Neural crest cell (in vitro differentiated cells): ENCODE measurements around the gene LHFPL2. TPM values are rescaled to one million over a fixed set of nuclear protein-coding genes. Genes with fewer than 3 reads are reported as not detected.

Experiments
- DNase-seq: peaks from one replicate; pipeline ENCODE4 v3.0.0; 2021; ENCODE audit warnings: low read depth, mixed read lengths, low spot score
- H3K27ac Mint-ChIP-seq: one replicate; pipeline ENCODE4 v1.8.0; 2021; ENCODE audit warnings: mild to moderate bottlenecking, mixed read lengths; ENCODE audit not compliant: unreplicated experiment
- H3K27me3 Mint-ChIP-seq: 2 replicates; pipeline ENCODE4 v1.8.0; 2021; ENCODE audit warnings: low read depth, mild to moderate bottlenecking, mixed read lengths
- H3K36me3 Mint-ChIP-seq: 2 replicates; pipeline ENCODE4 v1.8.0; 2021; ENCODE audit warnings: low read depth, mild to moderate bottlenecking, mixed read lengths
- H3K4me1 Mint-ChIP-seq: 2 replicates; pipeline ENCODE4 v1.8.0; 2021; ENCODE audit warnings: mixed read lengths
- H3K4me3 Mint-ChIP-seq: one replicate; pipeline ENCODE4 v1.8.0; 2021; ENCODE audit warnings: mild to moderate bottlenecking, mixed read lengths
- H3K9me3 Mint-ChIP-seq: 2 replicates; pipeline ENCODE4 v1.8.0; 2021; ENCODE audit warnings: mixed read lengths
- total RNA-seq: library from RNA; stranded (reverse); gene quantifications from 2 replicates; pipeline ENCODE4 v1.2.1, GENCODE V29; 2021
- TF ChIP-seq, protein P1 (sequence below): fragments of 200-600 bp; sonication (generic); conservative IDR thresholded peaks from 2 replicates; pipeline ENCODE4 v1.5.0; 2021; ENCODE audit warnings: antibody characterized with exemption, mild to moderate bottlenecking

The LHFPL2 gene
- total RNA-seq, 1 donor from 2014 or later, result 15.0 TPM

DNA sequence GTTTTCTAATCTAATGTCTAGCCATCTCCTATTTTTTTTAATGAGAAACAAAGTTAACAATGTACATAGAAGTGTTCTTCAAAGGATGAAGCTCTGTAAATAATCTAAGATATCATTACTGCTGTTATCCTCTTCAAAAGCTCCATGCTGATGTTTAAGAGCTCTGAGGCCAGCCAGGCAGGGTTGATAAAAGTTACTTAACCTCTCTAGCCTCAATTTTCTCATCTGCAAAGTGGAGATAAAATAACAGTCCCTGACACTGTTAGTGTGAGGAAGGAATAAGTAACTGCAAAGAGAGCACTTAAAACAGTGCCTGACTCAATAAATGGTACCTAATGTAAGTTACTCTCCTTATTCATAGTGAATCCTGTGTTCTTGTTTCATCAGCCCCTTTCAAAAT lies 60.1 kb downstream of the LHFPL2 start:
- H3K27me3 Mint-ChIP-seq, result no peaks in the 10 kb centered on the region
- H3K36me3 Mint-ChIP-seq, result peaks cover 10% of the 10 kb centered on the region
- no peak overlapping the region for H3K4me3 Mint-ChIP-seq
- TF ChIP-seq, protein P1, sequence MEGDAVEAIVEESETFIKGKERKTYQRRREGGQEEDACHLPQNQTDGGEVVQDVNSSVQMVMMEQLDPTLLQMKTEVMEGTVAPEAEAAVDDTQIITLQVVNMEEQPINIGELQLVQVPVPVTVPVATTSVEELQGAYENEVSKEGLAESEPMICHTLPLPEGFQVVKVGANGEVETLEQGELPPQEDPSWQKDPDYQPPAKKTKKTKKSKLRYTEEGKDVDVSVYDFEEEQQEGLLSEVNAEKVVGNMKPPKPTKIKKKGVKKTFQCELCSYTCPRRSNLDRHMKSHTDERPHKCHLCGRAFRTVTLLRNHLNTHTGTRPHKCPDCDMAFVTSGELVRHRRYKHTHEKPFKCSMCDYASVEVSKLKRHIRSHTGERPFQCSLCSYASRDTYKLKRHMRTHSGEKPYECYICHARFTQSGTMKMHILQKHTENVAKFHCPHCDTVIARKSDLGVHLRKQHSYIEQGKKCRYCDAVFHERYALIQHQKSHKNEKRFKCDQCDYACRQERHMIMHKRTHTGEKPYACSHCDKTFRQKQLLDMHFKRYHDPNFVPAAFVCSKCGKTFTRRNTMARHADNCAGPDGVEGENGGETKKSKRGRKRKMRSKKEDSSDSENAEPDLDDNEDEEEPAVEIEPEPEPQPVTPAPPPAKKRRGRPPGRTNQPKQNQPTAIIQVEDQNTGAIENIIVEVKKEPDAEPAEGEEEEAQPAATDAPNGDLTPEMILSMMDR, result no peak
- peaks cover 4% of the 10 kb centered on the region for H3K9me3 Mint-ChIP-seq
- no peak for DNase-seq
- H3K27ac Mint-ChIP-seq, result no peak overlapping the region
- H3K4me1 Mint-ChIP-seq, result peaks cover 31% of the 10 kb centered on the region

DNA sequence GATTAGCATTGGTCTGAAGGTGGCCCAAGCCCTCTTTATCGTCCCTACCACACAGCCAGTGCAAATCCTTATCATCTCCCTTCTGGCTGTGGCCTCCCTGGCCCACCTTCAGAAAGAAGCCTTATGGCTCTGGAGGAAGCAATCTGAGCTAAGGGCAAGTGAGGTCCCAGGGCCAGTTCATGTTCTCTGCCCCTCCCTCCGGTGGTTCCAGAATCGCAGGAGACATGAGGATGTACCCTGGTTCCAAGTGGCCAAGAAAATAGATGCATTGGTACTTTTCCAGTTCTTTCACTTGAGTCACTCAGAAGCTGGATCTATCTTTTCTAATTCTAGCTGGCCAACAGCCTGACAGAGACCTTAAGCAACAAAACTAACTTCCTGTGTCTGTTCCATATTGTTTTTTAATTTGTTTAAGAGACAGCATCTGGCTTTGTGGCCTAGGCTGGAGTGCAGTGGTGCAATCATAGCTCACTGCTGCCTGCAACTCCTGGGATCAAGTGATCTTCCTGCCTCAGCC lies 60.7 kb downstream of the LHFPL2 start:
- Mint-ChIP-seq H3K9me3 (peaks cover 4% of the 10 kb centered on the region), H3K27ac (no peak overlapping the region), H3K4me3 (no peak overlapping the region), H3K27me3 (no peaks in the 10 kb centered on the region), H3K36me3 (peaks cover 10% of the 10 kb centered on the region), H3K4me1 (peaks cover 25% of the 10 kb centered on the region)
- DNase-seq, result no peak
- TF ChIP-seq, protein P1, result no peak

DNA sequence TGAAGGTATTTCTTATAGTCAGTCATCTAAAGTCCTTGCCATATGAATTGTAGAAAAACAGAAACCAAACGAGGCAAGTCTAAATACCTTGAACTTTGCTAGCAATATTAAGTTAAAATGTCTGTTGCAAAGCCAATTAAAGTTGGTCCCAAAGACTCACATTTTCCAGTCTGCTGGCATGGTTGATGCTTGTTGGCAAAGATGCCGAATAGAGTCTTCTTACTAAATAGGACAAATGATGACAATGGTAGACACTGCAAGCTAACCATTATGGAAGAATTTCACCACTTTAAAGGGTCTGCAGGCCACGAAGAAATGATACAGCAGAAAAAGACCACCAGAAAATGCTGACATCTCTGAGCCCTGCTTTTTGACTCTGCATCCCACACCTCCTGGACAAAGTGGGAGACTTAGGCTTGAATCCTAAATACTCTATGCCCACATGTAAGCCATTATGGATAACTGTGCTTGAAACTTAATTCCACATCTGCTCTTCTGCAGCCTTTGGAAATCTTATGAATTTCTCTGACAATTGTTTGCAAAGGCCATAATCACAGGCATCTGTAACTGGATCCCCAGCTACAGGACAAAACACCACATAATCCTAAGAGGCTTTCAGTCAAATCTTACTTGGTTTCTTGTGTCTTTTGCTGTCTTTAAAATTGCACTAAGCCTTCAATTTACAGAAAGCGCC lies 61.3 kb downstream of the LHFPL2 start:
- Mint-ChIP-seq H3K27ac (no peak overlapping the region), H3K4me1 (peaks cover 19% of the 10 kb centered on the region), H3K9me3 (peaks cover 7% of the 10 kb centered on the region), H3K4me3 (no peak overlapping the region), H3K36me3 (peaks cover 10% of the 10 kb centered on the region), H3K27me3 (no peaks in the 10 kb centered on the region)
- DNase-seq, result no peak
- TF ChIP-seq, protein P1, result no peak

DNA sequence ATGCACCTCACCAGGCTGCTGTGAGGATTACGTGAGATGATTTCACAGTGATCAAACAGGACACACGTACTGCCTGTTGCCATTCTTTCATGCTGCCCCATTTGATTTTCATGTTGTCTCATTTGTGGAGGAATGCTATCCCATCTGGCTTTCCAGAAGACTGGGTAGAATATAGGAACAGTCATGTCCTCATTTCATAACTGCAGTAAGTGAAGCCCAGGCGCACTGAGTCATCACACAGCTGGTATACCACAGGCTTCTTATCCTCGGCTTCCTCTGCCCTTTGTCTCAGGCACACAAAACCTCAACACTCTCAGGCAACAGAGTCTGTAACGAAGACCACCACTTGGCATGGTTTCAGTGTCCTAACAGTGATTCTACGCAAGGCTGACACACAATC lies 62.3 kb downstream of the LHFPL2 start:
- TF ChIP-seq, protein P1, result no peak
- Mint-ChIP-seq H3K4me3 (no peak overlapping the region), H3K9me3 (peaks cover 10% of the 10 kb centered on the region), H3K4me1 (peaks cover 10% of the 10 kb centered on the region), H3K27ac (peak overlapping the region; percentile 78), H3K27me3 (no peaks in the 10 kb centered on the region), H3K36me3 (peaks cover 13% of the 10 kb centered on the region)
- no peak for DNase-seq

DNA sequence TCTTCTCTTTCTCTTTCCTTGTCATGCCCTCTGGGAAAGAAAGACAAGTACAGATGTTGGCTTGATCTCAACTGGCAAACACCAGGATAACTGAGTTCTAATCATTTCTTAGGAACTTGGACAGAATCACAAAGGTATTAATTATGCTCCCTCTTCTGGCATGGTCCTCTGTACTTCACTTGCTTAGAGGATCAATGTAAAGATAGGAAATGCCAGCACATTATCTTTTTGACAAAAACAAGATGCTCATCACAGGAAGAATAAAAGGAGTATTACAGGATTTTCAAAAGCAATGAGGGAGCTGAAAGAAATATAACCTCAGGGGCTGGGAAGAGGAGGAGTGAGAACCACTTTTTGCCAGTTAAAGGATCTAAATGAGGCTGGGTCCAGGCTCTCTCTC lies 70.6 kb downstream of the LHFPL2 start:
- Mint-ChIP-seq H3K27ac (no peak overlapping the region), H3K9me3 (peaks cover 6% of the 10 kb centered on the region)

More for the DNA sequence above, 70.6 kb downstream of the LHFPL2 start:
- Mint-ChIP-seq H3K4me3 (no peak overlapping the region), H3K27me3 (no peaks in the 10 kb centered on the region), H3K4me1 (peaks cover 44% of the 10 kb centered on the region), H3K36me3 (peaks cover 15% of the 10 kb centered on the region)
- TF ChIP-seq, protein P1, result no peak
- DNase-seq, result no peak
